ENCODE data around the gene TTLL10.

The TTLL10 gene

DNA sequence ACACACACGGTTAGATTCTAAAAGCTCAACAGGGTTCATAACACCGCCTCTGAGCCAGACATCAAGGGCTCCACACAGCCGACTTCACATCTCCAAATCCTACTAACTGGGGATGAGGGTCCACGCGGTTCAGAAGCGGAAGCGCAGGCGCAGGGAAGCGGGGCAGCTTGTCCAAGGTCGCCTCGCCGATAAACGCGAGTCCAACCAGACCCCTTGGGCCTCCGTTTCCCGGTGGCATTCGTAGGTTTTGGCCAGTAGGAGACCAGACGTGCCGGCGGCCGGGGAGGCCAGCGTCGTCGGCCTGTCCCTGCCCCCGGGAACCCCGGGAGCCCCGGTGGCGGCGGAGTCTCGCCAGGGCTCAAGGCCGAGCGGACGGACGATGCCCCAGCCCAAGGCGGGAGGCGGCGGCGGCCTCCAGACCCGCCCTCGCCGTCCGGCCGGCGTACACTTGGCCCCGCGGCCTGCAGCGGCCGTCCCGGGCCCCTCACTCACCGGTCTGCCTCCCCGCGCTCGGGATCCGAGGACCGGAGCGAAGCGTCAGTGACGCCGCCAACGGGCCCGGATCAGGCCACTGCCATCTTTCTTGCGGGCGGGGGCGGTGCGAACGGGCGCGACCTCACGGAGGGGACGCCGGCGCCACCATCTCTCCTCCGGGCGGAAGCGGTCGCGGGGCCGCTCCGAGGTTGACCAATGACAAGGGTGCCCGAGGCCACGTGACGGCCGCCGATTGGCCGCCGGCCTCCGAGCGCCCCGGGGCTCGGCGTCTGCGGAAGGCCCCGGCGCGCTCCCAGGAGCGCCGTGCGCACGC lies 57.9 kb downstream of the TTLL10 start, which contains the start of gene SDF4:
Gene SDF4 (minus strand): TSS at position 602 of the 808 bp plus-strand sequence. CDS start 3,229 bp downstream, outside the sequence.
- peak within 1 kb of the TSS; percentile 90 for H3K27ac ChIP-seq (replicated peaks)
- H3K4me3 ChIP-seq (replicated peaks; ENCODE audit: insufficient read depth, low read length), result peak within 1 kb of the TSS; percentile 89
- TF ChIP-seq SPI1 (IDR thresholded peaks at IDR 0.05; ENCODE audit: borderline replicate concordance, low read depth) (peak; percentile 52; the same call in 1 of the 2 replicates), GABPA (IDR thresholded peaks at IDR 0.05; ENCODE audit: low read depth) (no peak), REST (IDR thresholded peaks at IDR 0.05; ENCODE audit: insufficient replicate concordance, low read depth) (no peak), POLR2AphosphoS5 (IDR thresholded peaks at IDR 0.05; ENCODE audit: low read depth) (peak; percentile 64; the same call in 1 of the 2 replicates)
- TF ChIP-seq, protein P1, sequence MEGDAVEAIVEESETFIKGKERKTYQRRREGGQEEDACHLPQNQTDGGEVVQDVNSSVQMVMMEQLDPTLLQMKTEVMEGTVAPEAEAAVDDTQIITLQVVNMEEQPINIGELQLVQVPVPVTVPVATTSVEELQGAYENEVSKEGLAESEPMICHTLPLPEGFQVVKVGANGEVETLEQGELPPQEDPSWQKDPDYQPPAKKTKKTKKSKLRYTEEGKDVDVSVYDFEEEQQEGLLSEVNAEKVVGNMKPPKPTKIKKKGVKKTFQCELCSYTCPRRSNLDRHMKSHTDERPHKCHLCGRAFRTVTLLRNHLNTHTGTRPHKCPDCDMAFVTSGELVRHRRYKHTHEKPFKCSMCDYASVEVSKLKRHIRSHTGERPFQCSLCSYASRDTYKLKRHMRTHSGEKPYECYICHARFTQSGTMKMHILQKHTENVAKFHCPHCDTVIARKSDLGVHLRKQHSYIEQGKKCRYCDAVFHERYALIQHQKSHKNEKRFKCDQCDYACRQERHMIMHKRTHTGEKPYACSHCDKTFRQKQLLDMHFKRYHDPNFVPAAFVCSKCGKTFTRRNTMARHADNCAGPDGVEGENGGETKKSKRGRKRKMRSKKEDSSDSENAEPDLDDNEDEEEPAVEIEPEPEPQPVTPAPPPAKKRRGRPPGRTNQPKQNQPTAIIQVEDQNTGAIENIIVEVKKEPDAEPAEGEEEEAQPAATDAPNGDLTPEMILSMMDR (IDR thresholded peaks at IDR 0.05; ENCODE audit: insufficient read depth, low read length), result no peak

GRCh38 chr1:1232208-1232795 lies 58.6 kb downstream of the TTLL10 start, which contains the start of gene B3GALT6:
Gene B3GALT6 (plus strand): TSS chr1:1232237. CDS start chr1:1232279, 42 bp downstream.
- peak within 1 kb of the TSS; percentile 89 for H3K4me3 ChIP-seq (replicated peaks; ENCODE audit: insufficient read depth, low read length)
- peak in 1 of 2 experiments; percentile 67 for DNase-seq (ENCODE audit: low read depth in 1 of 2, low spot score in 1 of 2)
- TF ChIP-seq POLR2AphosphoS5 (IDR thresholded peaks at IDR 0.05; ENCODE audit: low read depth), result peak; percentile 11; the same call in 1 of the 2 replicates
- TF ChIP-seq SPI1 (IDR thresholded peaks at IDR 0.05; ENCODE audit: borderline replicate concordance, low read depth), result no peak
- peak within 1 kb of the TSS; percentile 90 for H3K27ac ChIP-seq (replicated peaks)
- peaks cover 3% of the 10 kb centered on the region for H3K27me3 ChIP-seq (ENCODE audit: insufficient read depth, poor library complexity, severe bottlenecking)

More for the DNA sequence above, 57.9 kb downstream of the TTLL10 start, which contains the start of gene SDF4:
- no peaks in the 10 kb centered on the region for H3K27me3 ChIP-seq (ENCODE audit: insufficient read depth, poor library complexity, severe bottlenecking)
- DNase-seq (ENCODE audit: low read depth in 1 of 2, low spot score in 1 of 2), result peak; percentile 93 to 95

DNA sequence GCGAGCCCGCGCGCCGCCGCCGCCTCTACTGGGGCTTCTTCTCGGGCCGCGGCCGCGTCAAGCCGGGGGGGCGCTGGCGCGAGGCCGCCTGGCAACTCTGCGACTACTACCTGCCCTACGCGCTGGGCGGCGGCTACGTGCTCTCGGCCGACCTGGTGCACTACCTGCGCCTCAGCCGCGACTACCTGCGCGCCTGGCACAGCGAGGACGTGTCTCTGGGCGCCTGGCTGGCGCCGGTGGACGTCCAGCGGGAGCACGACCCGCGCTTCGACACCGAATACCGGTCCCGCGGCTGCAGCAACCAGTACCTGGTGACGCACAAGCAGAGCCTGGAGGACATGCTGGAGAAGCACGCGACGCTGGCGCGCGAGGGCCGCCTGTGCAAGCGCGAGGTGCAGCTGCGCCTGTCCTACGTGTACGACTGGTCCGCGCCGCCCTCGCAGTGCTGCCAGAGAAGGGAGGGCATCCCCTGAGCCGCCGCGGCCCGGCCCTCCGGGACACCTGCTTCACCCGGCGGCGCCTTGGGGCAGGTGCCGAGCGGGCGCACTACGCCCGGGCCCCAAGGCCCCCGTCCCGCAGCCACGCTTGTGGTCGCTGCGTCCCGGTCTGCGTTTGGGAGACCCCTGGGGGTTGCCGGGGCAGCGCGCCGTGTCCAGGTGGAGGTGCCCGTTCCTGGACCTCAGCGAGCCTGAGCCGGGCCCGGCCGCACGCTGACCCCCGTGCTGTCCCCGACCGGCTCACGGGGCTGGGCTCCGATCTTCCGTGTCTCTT lies 59.3 kb downstream of the TTLL10 start:
- no peak for DNase-seq (ENCODE audit: low read depth in 1 of 2, low spot score in 1 of 2)
- Histone ChIP-seq H3K4me3 (replicated peaks; ENCODE audit: insufficient read depth, low read length) (peak overlapping the region; percentile 15), H3K27me3 (ENCODE audit: insufficient read depth, poor library complexity, severe bottlenecking) (peaks cover 10% of the 10 kb centered on the region), H3K27ac (replicated peaks) (no peak overlapping the region)
- TF ChIP-seq, protein P1 (IDR thresholded peaks at IDR 0.05; ENCODE audit: insufficient read depth, low read length), result no peak
- TF ChIP-seq POLR2AphosphoS5 (IDR thresholded peaks at IDR 0.05; ENCODE audit: low read depth), result no peak
- TF ChIP-seq REST (IDR thresholded peaks at IDR 0.05; ENCODE audit: insufficient replicate concordance, low read depth), result no peak
- no peak for TF ChIP-seq GABPA (IDR thresholded peaks at IDR 0.05; ENCODE audit: low read depth)
- TF ChIP-seq SPI1 (IDR thresholded peaks at IDR 0.05; ENCODE audit: borderline replicate concordance, low read depth), result no peak

All from HL-60 (cell line).